K562 (cell line): ENCODE measurements around the gene SLAMF9. TPM values are rescaled to one million over a fixed set of nuclear protein-coding genes. Genes with fewer than 3 reads are reported as not detected.

Experiments used
- ATAC-seq: fragments of 200-7000 bp; cut with Tn5 transposase; 3 replicates; pipeline ENCODE4 v1.9.1; 2020; ENCODE audit warnings: moderate library complexity
- BruUV-seq: library from RNA; stranded (reverse); fragments of 400-500 nt; replicated peaks from 2 replicates; lab custom pipeline; 2021; lab: Mats Ljungman, UMichigan
- CTCF ChIA-PET: fragments of 300-600 bp; formaldehyde crosslinking; extraction: SDS; loops from one replicate; lab custom pipeline; 2021; ENCODE audit warnings: low intra/inter-chr PET ratio; lab: Yijun Ruan, JAX
- POLR2A ChIA-PET: fragments of 300-600, 350-650 bp; sonication (Branson Sonifier 250); formaldehyde crosslinking; extraction: SDS; loops from one replicate; lab custom pipeline; 2021; ENCODE audit warnings: antibody characterized with exemption, inconsistent platforms; lab: Yijun Ruan, JAX
- DNase-seq, 4 experiments: peaks; one replicate each; pipeline versions ENCODE4 v3.0.0 to v3.0.0-alpha.2; 2011 to 2018; ENCODE audit warnings: low spot score in 3 of 4, mixed read lengths in 3 of 4; ENCODE audit errors: extremely low read depth in 1 of 4
- FAIRE-seq: peaks from 2 replicates; lab custom pipeline; 2011; peaks lifted over from hg19 to GRCh38; lab: Jason Lieb, UNC
- H2AFZ ChIP-seq: 2 replicates; pipeline ENCODE4 v1.6.0; 2011; ENCODE audit warnings: low read depth, low read length, control low read depth, inconsistent platforms
- H3K27ac ChIP-seq: fragments of 200-600 bp; 3 replicates; pipeline ENCODE4 v1.8.0; 2011; ENCODE audit warnings: low read depth, mild to moderate bottlenecking, control low read depth, inconsistent platforms, low read length, moderate library complexity, mixed read lengths; ENCODE audit errors: extremely low read depth
- H3K27me3 ChIP-seq, 2 experiments: fragments of 300-600 bp in 1 of 2; 2 replicates in 1 of 2; 3 replicates in 1 of 2; pipeline versions ENCODE4 v1.6.0 to v1.8.0; 2011; ENCODE audit warnings: inconsistent platforms in 2 of 2, low read length in 2 of 2, mild to moderate bottlenecking in 1 of 2, mixed read lengths in 1 of 2, moderate library complexity in 1 of 2; ENCODE audit not compliant: control insufficient read depth in 2 of 2, insufficient read depth in 2 of 2
- H3K36me3 ChIP-seq: fragments of 300-600 bp; 3 replicates; pipeline ENCODE4 v1.8.0; 2011; ENCODE audit warnings: mild to moderate bottlenecking, low read length, inconsistent platforms; ENCODE audit not compliant: control insufficient read depth, insufficient read depth
- H3K4me1 ChIP-seq, 2 experiments: fragments of 200-600 bp in 1 of 2; replicated peaks in 1 of 2; 2 replicates in 1 of 2; 3 replicates in 1 of 2; pipeline versions ENCODE4 v1.5.1 to v1.8.0; 2011; ENCODE audit warnings: inconsistent platforms in 2 of 2, low read length in 2 of 2, mild to moderate bottlenecking in 1 of 2, mixed read lengths in 1 of 2, moderate library complexity in 1 of 2; ENCODE audit not compliant: control insufficient read depth in 2 of 2, insufficient read depth in 2 of 2
- H3K4me2 ChIP-seq: 2 replicates; pipeline ENCODE4 v1.6.1; 2011; ENCODE audit warnings: low read length, control low read depth, inconsistent platforms, mixed read lengths; ENCODE audit not compliant: insufficient read depth
- H3K4me3 ChIP-seq: fragments of 200-600 bp; sonication (generic), shearing (Covaris generic); 2 replicates; pipeline ENCODE4 v1.5.1; 2016; ENCODE audit warnings: control low read depth, inconsistent platforms
- H3K79me2 ChIP-seq: fragments of 200-600 bp; 3 replicates; pipeline ENCODE4 v1.8.0; 2011; ENCODE audit warnings: low read length, inconsistent platforms; ENCODE audit not compliant: control insufficient read depth, insufficient read depth
- H3K9ac ChIP-seq, 2 experiments: 2 replicates each; pipeline versions ENCODE4 v1.6.0 to v1.6.1; 2011; ENCODE audit warnings: low read depth in 2 of 2, low read length in 2 of 2, control low read depth in 1 of 2, inconsistent platforms in 1 of 2, mild to moderate bottlenecking in 1 of 2, mixed read lengths in 1 of 2; ENCODE audit not compliant: insufficient read depth in 1 of 2
- H3K9me1 ChIP-seq: one replicate; pipeline ENCODE4 v1.6.0; 2011; ENCODE audit warnings: inconsistent platforms, mild to moderate bottlenecking, low read length, moderate library complexity; ENCODE audit not compliant: control insufficient read depth, insufficient read depth
- H3K9me3 ChIP-seq: replicated peaks from 2 replicates; pipeline ENCODE4 v1.5.1; 2011; ENCODE audit warnings: low read depth, low read length, inconsistent platforms; ENCODE audit not compliant: control insufficient read depth, insufficient read depth
- H4K20me1 ChIP-seq: replicated peaks from 2 replicates; pipeline ENCODE4 v1.6.1; 2011; ENCODE audit warnings: low read length, inconsistent platforms, mixed read lengths; ENCODE audit not compliant: control insufficient read depth, insufficient read depth
- FOXA3 ChIP-seq, 2 experiments: fragments of 450-650 bp in 1 of 2; sonication (generic) in 1 of 2; formaldehyde crosslinking; IDR thresholded peaks in 1 of 2; conservative IDR thresholded peaks in 1 of 2; 2 replicates each; pipeline versions ENCODE4 v1.4.0 to v1.8.0; 2020 to 2022; ENCODE audit warnings: mild to moderate bottlenecking in 2 of 2, missing genetic modification reagents in 1 of 2
- HCFC1 ChIP-seq: IDR thresholded peaks from 2 replicates; pipeline ENCODE4 v1.6.1; 2012; ENCODE audit warnings: low read depth, low read length, improper control_type of control experiment
- MYC ChIP-seq, 2 experiments: fragments of 250-450 bp in 1 of 2; sonication (Bioruptor Pico) in 1 of 2; IDR thresholded peaks; 2 replicates each; pipeline versions ENCODE4 v1.5.1 to v1.6.1; 2012 to 2021; ENCODE audit warnings: low read depth in 2 of 2, borderline replicate concordance in 1 of 2, improper control_type of control experiment in 1 of 2, low read length in 1 of 2, mild to moderate bottlenecking in 1 of 2, moderate library complexity in 1 of 2
- NR3C1 ChIP-seq: sonication (generic); formaldehyde crosslinking; IDR thresholded peaks from 2 replicates; pipeline ENCODE4 v1.8.1; 2022; ENCODE audit warnings: missing genetic modification reagents
- ZNF511 ChIP-seq: sonication (generic); formaldehyde crosslinking; IDR thresholded peaks from 2 replicates; pipeline ENCODE4 v1.8.0; 2022; ENCODE audit warnings: mild to moderate bottlenecking, missing genetic modification reagents
- WGBS: fragments of 100-300 bp; shearing (Covaris generic); methylation state at CpG from one replicate; pipeline ENCODE4 v1.1.6; 2016; ENCODE audit warnings: low coverage, mixed read lengths; ENCODE audit not compliant: insufficient coverage; ENCODE audit errors: missing lambda C conversion rate; 5-methylcytosine and 5-hydroxymethylcytosine counted together
- in situ Hi-C: fragments of 300-500 bp; cut with MboI; formaldehyde crosslinking; loops from 4 replicates; pipeline ENCODE4 v1.15.0; 2018; ENCODE audit warnings: inconsistent platforms, mixed read lengths
- intact Hi-C: fragments of 100-400 bp; cut with micrococcal nuclease; formaldehyde crosslinking; loops from 2 replicates; pipeline ENCODE4 v1.14.2; 2022
- polyA plus RNA-seq, 8 experiments: library from polyadenylated mRNA; depleted of rRNA in 4 of 8; stranded (reverse) in 5 of 8; unstranded in 3 of 8; fragments of >200 nt; fragmentation: Nextera tagmentation in 2 of 8; fragmentation: Illumina TruSeq in 1 of 8; extraction: Ambion mirVana in 2 of 8; extraction: Trizol in 1 of 8; gene quantifications; 2 replicates each; pipeline versions ENCODE4 v1.2.1 to v1.2.3, GENCODE V29; 2011 to 2014; ENCODE audit warnings: inconsistent platforms in 1 of 8, missing spikeins in 1 of 8
- total RNA-seq, 7 experiments: library from RNA; depleted of rRNA in 6 of 7; stranded (reverse); fragments of >200 nt in 6 of 7; fragmentation: Illumina TruSeq in 2 of 7; extraction: Trizol in 2 of 7; gene quantifications; 2 replicates each; pipeline versions ENCODE4 v1.2.1 to v1.2.3, GENCODE V29; 2011 to 2021; ENCODE audit warnings: low replicate concordance in 1 of 7

Gene SLAMF9
- total and polyA plus RNA-seq, 9 of the 15 experiments (the other 6 are each of a cell fraction or from before 2014, with no cell fraction given), result 0.13 to 0.21 TPM; not detected in 7

- no peak for TF ChIP-seq HCFC1
These were observed 15.7 kb downstream of the SLAMF9 start (continued) for GRCh38 chr1:159938211-159938852.

- TF ChIP-seq MYC (IDR thresholded peaks at IDR 0.05; ENCODE audit: low read depth, low read length), result no peak
- TF ChIP-seq MYC (CRISPR knock-in tag; IDR thresholded peaks at IDR 0.05; ENCODE audit: borderline replicate concordance, low read depth), result no peak
- TF ChIP-seq FOXA3 (CRISPR knock-in tag; conservative IDR thresholded peaks at IDR 0.05 in 1 of 2, IDR thresholded peaks at IDR 0.05 in 1 of 2), result 0 out of 4 replicates have a peak, but pooled peaks of 1 of the 2 experiments have one; percentile 12
- no peak for TF ChIP-seq ZNF511
- no peak for TF ChIP-seq NR3C1 (CRISPR knock-in tag)
- TF ChIP-seq, all 486 proteins: peak for 1
- DNase-seq (no peak), FAIRE-seq (no peak), ATAC-seq (no peak)
- ChIA-PET POLR2A (no interaction called here), CTCF (interaction anchor here (0.6 to 6.5 kb wide), 3 partner anchors 69 to 261 kb away, joined by 3 to 75 read pairs (median 4); no protein-coding TSS in a partner anchor)
- H3K79me2 ChIP-seq, result no peaks in the 10 kb centered on the region
- in situ Hi-C loops (loop anchor here (5.0 kb wide), 1 partner anchor 70 kb away; no protein-coding TSS in a partner anchor), intact Hi-C loops (loop anchor here (5.0 kb wide), 2 partner anchors 140 to 145 kb away; partner anchors contain the start of gene KCNJ9)
- H4K20me1 ChIP-seq, result peaks cover 3% of the 10 kb centered on the region; the same call in 1 of the 2 replicates
- H3K4me2 ChIP-seq, result no peak overlapping the region
- H3K9ac ChIP-seq, result no peak overlapping the region
- H3K9me1 ChIP-seq, result no peaks in the 10 kb centered on the region
- no peaks in the 10 kb centered on the region for H3K36me3 ChIP-seq
- no peak overlapping the region for H3K4me3 ChIP-seq
- H3K27ac ChIP-seq, result no peak overlapping the region
- H3K27me3 ChIP-seq, result peaks cover 11 to 56% of the 10 kb centered on the region in 2 experiments
- peaks cover 4 to 18% of the 10 kb centered on the region in 2 experiments; a peak in 4 of 5 replicates for H3K4me1 ChIP-seq
- H3K9me3 ChIP-seq, result no peaks in the 10 kb centered on the region
- H2AFZ ChIP-seq, result no peak overlapping the region
- WGBS, result 6% methylated on average over 3 of the region's 4 CpGs
- no TSS peak for BruUV-seq
These were observed 16.8 kb downstream of the SLAMF9 start for GRCh38 chr1:159937054-159937750.
